ENCODE measurements around the gene CAMK2N1. TPM values are rescaled to one million over a fixed set of nuclear protein-coding genes. Genes with fewer than 3 reads are reported as not detected.
A peak's percentile ranks its signal among the peaks of the same experiment; 100 is the strongest.

Gene CAMK2N1
- total and polyA plus RNA-seq, 2 of the 13 experiments (the other 11 are each of a cell fraction or from before 2014, with no cell fraction given): 38.0 to 38.6 TPM

GRCh38 chr1:20486457-20487235 is 636 bp upstream of the CAMK2N1 start (continued):
- TF ChIP-seq, protein P1, sequence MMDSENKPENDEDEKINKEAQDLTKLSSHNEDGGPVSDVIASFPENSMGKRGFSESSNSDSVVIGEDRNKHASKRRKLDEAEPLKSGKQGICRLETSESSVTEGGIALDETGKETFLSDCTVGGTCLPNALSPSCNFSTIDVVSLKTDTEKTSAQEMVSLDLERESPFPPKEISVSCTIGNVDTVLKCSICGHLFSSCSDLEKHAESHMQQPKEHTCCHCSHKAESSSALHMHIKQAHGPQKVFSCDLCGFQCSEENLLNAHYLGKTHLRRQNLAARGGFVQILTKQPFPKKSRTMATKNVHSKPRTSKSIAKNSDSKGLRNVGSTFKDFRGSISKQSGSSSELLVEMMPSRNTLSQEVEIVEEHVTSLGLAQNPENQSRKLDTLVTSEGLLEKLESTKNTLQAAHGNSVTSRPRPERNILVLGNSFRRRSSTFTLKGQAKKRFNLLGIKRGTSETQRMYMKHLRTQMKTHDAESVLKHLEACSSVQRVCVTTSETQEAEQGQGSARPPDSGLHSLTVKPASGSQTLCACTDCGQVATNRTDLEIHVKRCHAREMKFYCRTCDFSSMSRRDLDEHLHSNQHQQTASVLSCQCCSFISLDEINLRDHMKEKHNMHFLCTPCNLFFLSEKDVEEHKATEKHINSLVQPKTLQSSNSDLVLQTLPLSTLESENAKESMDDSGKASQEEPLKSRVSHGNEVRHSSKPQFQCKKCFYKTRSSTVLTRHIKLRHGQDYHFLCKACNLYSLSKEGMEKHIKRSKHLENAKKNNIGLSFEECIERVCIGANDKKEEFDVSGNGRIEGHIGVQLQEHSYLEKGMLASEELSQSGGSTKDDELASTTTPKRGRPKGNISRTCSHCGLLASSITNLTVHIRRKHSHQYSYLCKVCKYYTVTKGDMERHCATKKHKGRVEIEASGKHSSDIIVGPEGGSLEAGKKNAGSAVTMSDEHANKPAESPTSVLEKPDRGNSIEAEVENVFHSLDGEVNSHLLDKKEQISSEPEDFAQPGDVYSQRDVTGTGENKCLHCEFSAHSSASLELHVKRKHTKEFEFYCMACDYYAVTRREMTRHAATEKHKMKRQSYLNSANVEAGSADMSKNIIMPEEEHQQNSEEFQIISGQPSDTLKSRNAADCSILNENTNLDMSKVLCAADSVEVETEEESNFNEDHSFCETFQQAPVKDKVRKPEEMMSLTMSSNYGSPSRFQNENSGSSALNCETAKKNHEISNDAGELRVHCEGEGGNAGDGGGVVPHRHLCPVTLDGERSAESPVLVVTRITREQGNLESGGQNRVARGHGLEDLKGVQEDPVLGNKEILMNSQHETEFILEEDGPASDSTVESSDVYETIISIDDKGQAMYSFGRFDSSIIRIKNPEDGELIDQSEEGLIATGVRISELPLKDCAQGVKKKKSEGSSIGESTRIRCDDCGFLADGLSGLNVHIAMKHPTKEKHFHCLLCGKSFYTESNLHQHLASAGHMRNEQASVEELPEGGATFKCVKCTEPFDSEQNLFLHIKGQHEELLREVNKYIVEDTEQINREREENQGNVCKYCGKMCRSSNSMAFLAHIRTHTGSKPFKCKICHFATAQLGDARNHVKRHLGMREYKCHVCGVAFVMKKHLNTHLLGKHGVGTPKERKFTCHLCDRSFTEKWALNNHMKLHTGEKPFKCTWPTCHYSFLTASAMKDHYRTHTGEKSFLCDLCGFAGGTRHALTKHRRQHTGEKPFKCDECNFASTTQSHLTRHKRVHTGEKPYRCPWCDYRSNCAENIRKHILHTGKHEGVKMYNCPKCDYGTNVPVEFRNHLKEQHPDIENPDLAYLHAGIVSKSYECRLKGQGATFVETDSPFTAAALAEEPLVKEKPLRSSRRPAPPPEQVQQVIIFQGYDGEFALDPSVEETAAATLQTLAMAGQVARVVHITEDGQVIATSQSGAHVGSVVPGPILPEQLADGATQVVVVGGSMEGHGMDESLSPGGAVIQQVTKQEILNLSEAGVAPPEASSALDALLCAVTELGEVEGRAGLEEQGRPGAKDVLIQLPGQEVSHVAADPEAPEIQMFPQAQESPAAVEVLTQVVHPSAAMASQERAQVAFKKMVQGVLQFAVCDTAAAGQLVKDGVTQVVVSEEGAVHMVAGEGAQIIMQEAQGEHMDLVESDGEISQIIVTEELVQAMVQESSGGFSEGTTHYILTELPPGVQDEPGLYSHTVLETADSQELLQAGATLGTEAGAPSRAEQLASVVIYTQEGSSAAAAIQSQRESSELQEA (CRISPR knock-in tag; IDR thresholded peaks at IDR 0.05; ENCODE audit: not compliant biosample characterization): no peak
- 0 out of 3 replicates have a peak, but pooled peaks have one; percentile 35 for TF ChIP-seq MXI1 (IDR thresholded peaks at IDR 0.05; ENCODE audit: borderline replicate concordance, low read depth, low read length)
- no peak for TF ChIP-seq ZNF780A (CRISPR knock-in tag; IDR thresholded peaks at IDR 0.05)
- 0 out of 2 replicates have a peak, but pooled peaks have one; percentile 33 for TF ChIP-seq PAF1 (CRISPR knock-in tag; IDR thresholded peaks at IDR 0.05)
- no peak; the same call in none of the 2 replicates for TF ChIP-seq HDAC1 (CRISPR knock-in tag; IDR thresholded peaks at IDR 0.05)
- TF ChIP-seq DNMT3B (CRISPR knock-in tag; conservative IDR thresholded peaks at IDR 0.05): peak; percentile 23; the same call in 1 of the 2 replicates
- TF ChIP-seq ZNF276 (CRISPR knock-in tag; IDR thresholded peaks at IDR 0.05; ENCODE audit: low read depth): no peak
- TF ChIP-seq, protein P2, sequence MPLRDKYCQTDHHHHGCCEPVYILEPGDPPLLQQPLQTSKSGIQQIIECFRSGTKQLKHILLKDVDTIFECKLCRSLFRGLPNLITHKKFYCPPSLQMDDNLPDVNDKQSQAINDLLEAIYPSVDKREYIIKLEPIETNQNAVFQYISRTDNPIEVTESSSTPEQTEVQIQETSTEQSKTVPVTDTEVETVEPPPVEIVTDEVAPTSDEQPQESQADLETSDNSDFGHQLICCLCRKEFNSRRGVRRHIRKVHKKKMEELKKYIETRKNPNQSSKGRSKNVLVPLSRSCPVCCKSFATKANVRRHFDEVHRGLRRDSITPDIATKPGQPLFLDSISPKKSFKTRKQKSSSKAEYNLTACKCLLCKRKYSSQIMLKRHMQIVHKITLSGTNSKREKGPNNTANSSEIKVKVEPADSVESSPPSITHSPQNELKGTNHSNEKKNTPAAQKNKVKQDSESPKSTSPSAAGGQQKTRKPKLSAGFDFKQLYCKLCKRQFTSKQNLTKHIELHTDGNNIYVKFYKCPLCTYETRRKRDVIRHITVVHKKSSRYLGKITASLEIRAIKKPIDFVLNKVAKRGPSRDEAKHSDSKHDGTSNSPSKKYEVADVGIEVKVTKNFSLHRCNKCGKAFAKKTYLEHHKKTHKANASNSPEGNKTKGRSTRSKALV (CRISPR knock-in tag; IDR thresholded peaks at IDR 0.05): peak; percentile 79
- no peak for TF ChIP-seq SYNCRIP (IDR thresholded peaks at IDR 0.05; ENCODE audit: insufficient read depth, low read depth, low read length)
- TF ChIP-seq, protein P3, sequence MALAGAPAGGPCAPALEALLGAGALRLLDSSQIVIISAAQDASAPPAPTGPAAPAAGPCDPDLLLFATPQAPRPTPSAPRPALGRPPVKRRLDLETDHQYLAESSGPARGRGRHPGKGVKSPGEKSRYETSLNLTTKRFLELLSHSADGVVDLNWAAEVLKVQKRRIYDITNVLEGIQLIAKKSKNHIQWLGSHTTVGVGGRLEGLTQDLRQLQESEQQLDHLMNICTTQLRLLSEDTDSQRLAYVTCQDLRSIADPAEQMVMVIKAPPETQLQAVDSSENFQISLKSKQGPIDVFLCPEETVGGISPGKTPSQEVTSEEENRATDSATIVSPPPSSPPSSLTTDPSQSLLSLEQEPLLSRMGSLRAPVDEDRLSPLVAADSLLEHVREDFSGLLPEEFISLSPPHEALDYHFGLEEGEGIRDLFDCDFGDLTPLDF (CRISPR knock-in tag; IDR thresholded peaks at IDR 0.05): no peak
- TF ChIP-seq MLLT10 (CRISPR knock-in tag; IDR thresholded peaks at IDR 0.05): no peak
- no peak for TF ChIP-seq ZSCAN30 (CRISPR knock-in tag; IDR thresholded peaks at IDR 0.05)
- peak; percentile 58 for TF ChIP-seq ZBTB38 (CRISPR knock-in tag; IDR thresholded peaks at IDR 0.05)
- TF ChIP-seq SMARCE1 (IDR thresholded peaks at IDR 0.05; ENCODE audit: borderline replicate concordance): no peak
- TF ChIP-seq ZNF672 (CRISPR knock-in tag; IDR thresholded peaks at IDR 0.05): no peak
- TF ChIP-seq MYC (CRISPR knock-in tag; IDR thresholded peaks at IDR 0.05; ENCODE audit: borderline replicate concordance): peak; percentile 74
